ENCODE data around the gene ZNF544. TPM values are rescaled to one million over a fixed set of nuclear protein-coding genes. Genes with fewer than 3 reads are reported as not detected.
"Not testable (repeated sequence)": the region's sequence is repeated elsewhere in the genome, so short reads cannot be mapped to it uniquely, and the experiment has no call there.

ZNF544 gene
- total RNA-seq, 1 donor from 2014 or later: 38.7 TPM

DNA sequence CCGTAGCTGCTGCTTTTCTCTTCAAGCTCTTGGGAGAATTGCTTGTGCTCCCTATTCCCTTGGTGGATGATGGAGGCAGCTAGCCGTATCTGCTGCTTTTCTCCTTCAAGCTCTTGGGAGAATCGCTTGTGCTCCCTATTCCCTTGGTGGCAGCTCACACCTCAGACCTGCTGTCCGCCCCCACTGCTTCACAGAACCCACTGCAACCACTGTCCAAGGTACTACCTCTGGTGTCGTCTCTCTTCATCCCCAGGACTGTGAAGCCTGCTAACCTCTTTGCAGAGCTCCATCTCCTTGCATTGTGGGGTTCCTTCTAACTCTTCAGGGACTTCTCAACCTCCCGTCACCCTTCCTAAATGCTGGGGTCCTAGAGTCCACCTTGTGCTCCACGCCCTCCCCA is 71.9 kb downstream of the ZNF544 start:
- intact Hi-C loops (cut with micrococcal nuclease): no loop called here

DNA sequence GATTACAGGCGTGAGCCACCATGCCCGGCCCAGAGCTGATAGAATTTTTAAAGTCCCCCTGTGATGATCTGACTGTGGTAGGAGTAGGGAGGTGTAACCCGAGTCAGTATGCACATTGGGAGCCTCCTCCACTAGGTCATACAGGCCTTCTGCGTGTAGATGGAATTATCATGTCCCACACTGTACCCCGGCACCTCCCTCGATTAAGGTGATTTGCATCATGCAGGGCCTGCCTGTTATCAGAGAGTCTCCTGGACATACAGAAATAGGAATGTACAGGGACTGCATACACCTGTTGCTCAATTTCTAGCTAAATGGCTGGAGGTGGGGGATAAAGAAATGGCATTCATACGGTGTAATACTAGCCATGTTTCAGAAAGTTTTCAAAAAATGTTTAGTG is 75.5 kb downstream of the ZNF544 start:
- intact Hi-C loops (cut with micrococcal nuclease): no loop called here

DNA sequence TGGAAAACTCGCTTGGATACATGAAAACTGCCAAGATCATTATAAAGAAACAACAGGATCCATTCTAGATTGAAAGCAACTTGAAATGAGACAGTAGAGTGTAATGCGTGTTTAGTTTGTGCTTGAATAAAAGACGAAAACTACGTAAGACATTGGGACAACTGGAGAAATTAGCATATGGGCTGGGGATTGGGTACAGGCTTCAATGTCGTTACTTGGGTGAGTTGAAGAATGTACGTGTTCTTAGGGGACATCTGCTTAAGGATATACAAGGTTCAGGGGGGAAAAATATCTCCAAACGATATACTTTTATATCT is 76.0 kb downstream of the ZNF544 start:
- intact Hi-C loops (cut with micrococcal nuclease): loop anchor here (1.0 kb wide), 7 partner anchors 23 to 147 kb away; partner anchors contain the start of genes ZNF132, ZNF274, ZNF324B and ZNF497

DNA sequence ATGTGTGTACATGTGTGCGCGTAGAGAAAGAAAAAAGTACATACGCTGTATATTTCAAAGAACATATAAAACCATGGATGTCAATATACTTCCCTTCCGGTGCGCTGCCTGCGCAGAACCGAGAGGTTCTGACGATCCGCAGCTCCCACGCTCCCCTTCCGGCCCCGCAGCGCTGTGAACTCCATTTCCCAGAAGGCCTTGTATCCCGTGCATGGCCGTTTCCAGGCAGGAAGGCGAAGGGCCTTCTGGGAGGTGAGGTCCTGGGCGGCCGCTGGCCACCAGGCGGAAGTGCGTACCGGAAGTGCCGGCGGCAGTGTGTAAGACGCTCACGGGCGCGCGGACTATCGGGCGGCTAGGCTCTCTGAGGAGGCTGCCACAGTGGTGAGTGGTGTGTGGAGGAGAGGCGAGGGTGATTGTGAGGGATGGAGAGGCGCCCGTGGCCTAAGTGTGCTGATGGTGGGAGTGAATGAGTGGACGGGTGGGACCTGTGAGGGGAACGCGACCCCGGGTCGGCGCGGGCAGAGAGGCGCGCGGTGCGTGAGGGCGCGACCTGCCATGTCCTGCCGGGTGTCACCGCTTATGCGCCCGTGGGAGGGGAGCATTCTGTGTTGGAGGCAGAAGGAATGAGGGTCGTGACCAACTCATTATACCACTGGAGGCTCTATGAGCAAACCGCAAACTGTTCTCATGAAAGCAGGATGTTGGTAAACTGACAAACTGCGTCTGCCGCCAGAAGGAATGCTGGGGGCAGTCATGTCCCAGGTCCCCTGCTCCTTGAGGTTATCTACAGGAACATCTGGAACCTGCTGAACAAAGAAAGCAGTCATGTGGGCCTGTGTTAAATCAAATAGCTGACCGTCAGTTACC is 76.6 kb downstream of the ZNF544 start, which contains the start of gene ERVK3-1:
Gene ERVK3-1 (plus strand): TSS at position 313 of the 867 bp plus-strand sequence. CDS start 6,792 bp downstream, outside the sequence.
- intact Hi-C loops (cut with micrococcal nuclease): loop anchor here (1.0 kb wide), 7 partner anchors 22 to 146 kb away; partner anchors contain the start of genes ZNF132, ZNF274, ZNF324B and ZNF497

DNA sequence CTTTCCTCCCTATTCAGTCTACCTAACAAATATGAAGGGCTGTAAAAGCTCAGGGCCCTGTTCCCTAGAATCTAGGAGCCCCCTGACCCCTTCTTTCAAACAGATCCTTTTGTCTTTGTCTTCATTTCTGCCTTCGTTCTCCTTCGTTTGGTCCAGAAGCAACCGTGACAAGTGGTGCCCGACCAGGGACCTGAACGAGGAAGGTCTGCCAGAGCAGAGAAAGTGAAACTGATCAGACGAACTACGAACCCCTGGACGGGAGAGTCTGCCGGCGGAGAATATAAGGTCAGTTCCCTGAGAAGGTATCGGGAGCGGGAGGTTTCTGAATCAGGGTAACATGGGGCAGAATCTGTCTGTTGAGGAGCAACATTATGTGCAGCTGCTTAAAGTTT is 77.2 kb downstream of the ZNF544 start:
- intact Hi-C loops (cut with micrococcal nuclease): loop anchor here (1.0 kb wide), 7 partner anchors 21 to 145 kb away; partner anchors contain the start of genes ZNF132, ZNF274, ZNF324B and ZNF497

DNA sequence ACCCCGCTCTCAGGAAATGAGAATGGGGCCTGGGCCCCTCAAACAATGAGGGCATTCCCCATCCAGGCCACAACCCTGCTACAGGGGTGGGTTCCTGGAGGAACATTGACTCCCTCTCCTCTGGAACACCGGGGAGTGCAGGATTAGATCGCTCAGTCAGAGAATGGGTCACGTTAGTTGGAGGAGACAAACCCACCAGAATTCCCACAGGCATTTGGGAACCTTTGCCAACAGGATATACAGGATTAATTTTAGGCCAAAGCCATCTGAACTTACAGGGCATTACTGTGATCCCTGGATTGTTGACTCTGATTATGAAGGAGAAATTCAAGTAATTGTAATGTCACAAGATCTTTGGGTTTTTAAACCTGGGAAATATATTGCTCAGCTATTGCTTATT is 79.0 kb downstream of the ZNF544 start:
- intact Hi-C loops (cut with micrococcal nuclease): no loop called here

DNA sequence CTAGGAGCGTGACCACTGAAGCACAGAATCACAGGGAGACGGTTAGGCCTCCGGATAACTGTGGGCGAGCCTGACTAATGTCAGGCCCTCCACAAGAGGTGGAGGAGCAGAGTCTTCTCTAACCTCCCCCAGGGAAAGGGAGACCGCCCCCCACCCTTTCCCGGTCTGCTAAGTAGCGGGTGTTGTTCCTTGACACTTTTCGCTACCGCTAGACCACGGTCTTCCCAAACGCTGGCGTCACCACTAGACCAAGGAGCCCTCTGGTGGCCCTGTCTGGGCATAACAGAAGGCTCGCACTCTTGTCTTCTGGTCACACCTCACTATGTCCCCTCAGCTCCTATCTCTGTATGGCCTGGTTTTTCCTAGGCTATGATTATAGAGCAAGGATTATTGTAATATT is 82.0 kb downstream of the ZNF544 start:
- intact Hi-C loops (cut with micrococcal nuclease): not testable (repeated sequence)

DNA sequence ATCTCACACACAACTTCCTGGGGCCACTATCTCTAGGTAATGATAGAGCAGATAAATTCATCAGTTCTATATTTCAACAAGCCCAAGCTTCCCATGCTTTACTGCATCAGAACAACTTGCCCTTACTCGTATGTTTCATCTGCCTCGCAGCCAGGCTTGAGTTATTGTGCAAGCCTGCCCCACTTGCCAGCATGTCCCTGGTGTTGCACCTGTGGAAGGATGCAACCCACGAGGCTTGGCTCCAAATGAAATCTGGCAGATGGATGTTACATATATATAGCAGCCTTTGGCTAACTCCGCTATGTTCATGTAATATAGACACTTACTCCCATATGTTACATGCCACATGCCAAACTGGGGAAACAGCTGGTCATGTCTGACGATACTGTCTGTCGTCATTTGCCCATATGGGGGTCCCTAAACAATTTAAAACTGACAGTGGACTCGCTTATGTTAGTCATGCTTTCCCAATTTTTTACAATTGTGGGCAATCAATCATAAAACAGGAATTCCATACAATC is 82.7 kb downstream of the ZNF544 start:
- intact Hi-C loops (cut with micrococcal nuclease): no loop called here

Other genes starting within 250 kb of the ZNF544 start
- 10.0 and 11.5 TPM in 2 replicates for gene ZNF606, start 226.1 kb upstream of the ZNF544 start, total RNA-seq
- not detected in 2 replicates for gene ZSCAN1, start 194.9 kb upstream of the ZNF544 start, total RNA-seq
- gene ZNF135, start 169.6 kb upstream of the ZNF544 start, total RNA-seq: 0.09 TPM in 1 of 2 replicates, not detected in the other
- gene ZSCAN18, start 130.7 kb upstream of the ZNF544 start, total RNA-seq: 2.7 and 3.5 TPM in 2 replicates
- gene ZNF329, start 78.1 kb upstream of the ZNF544 start, total RNA-seq: 3.0 and 3.2 TPM in 2 replicates
- gene ZNF274, start 45.9 kb upstream of the ZNF544 start, total RNA-seq: 19.0 and 20.3 TPM in 2 replicates
- 4.8 and 4.9 TPM in 2 replicates for gene ZNF8, start 50.0 kb downstream of the ZNF544 start, total RNA-seq
- gene ERVK3-1, start 76.5 kb downstream of the ZNF544 start, total RNA-seq: 60.7 and 68.2 TPM in 2 replicates
- 3.6 and 4.3 TPM in 2 replicates for gene ZSCAN22, start 98.1 kb downstream of the ZNF544 start, total RNA-seq
- 10.3 and 11.0 TPM in 2 replicates for gene A1BG, start 124.6 kb downstream of the ZNF544 start, total RNA-seq
- gene ZNF497, start 133.8 kb downstream of the ZNF544 start, total RNA-seq: 0.73 and 1.1 TPM in 2 replicates
- gene ZNF837, start 152.1 kb downstream of the ZNF544 start, total RNA-seq: 1.4 and 1.7 TPM in 2 replicates
- 1,063 and 1,068 TPM in 2 replicates for gene RPS5, start 158.4 kb downstream of the ZNF544 start, total RNA-seq
- gene RNF225, start 166.7 kb downstream of the ZNF544 start, total RNA-seq: 0.27 and 0.61 TPM in 2 replicates
- 5.5 and 5.9 TPM in 2 replicates for gene ZNF584, start 179.7 kb downstream of the ZNF544 start, total RNA-seq
- 4.0 and 4.1 TPM in 2 replicates for gene ZNF132, start 211.2 kb downstream of the ZNF544 start, total RNA-seq
- gene ZNF324B, start 222.7 kb downstream of the ZNF544 start, total RNA-seq: 11.5 and 11.8 TPM in 2 replicates
- 10.1 and 11.4 TPM in 2 replicates for gene ZNF324, start 238.2 kb downstream of the ZNF544 start, total RNA-seq
- 7.3 and 7.5 TPM in 2 replicates for gene ZNF446, start 247.4 kb downstream of the ZNF544 start, total RNA-seq

All from T-helper 2 cell treated with Interferon-gamma antibody and Interleukin-4, amounts not matched to agents 100 ng/mL and 5 ng/mL, for 36 hours (primary cell).